K562 (cell line): ENCODE data around the gene KRT72. TPM values are rescaled to one million over a fixed set of nuclear protein-coding genes. Genes with fewer than 3 reads are reported as not detected.

Experiments
- ATAC-seq: fragments of 200-7000 bp; cut with Tn5 transposase; 3 replicates; pipeline ENCODE4 v1.9.1; 2020; ENCODE audit warnings: moderate library complexity
- BruUV-seq: library from RNA; stranded (reverse); fragments of 400-500 nt; replicated peaks from 2 replicates; lab custom pipeline; 2021; lab: Mats Ljungman, UMichigan
- CTCF ChIA-PET: fragments of 300-600 bp; formaldehyde crosslinking; extraction: SDS; loops from one replicate; lab custom pipeline; 2021; ENCODE audit warnings: low intra/inter-chr PET ratio; lab: Yijun Ruan, JAX
- POLR2A ChIA-PET: fragments of 300-600, 350-650 bp; sonication (Branson Sonifier 250); formaldehyde crosslinking; extraction: SDS; loops from one replicate; lab custom pipeline; 2021; ENCODE audit warnings: antibody characterized with exemption, inconsistent platforms; lab: Yijun Ruan, JAX
- DNase-seq, 4 experiments: peaks; one replicate each; pipeline versions ENCODE4 v3.0.0 to v3.0.0-alpha.2; 2011 to 2018; ENCODE audit warnings: low spot score in 3 of 4, mixed read lengths in 3 of 4; ENCODE audit errors: extremely low read depth in 1 of 4
- FAIRE-seq: peaks from 2 replicates; lab custom pipeline; 2011; peaks lifted over from hg19 to GRCh38; lab: Jason Lieb, UNC
- H2AFZ ChIP-seq: 2 replicates; pipeline ENCODE4 v1.6.0; 2011; ENCODE audit warnings: low read depth, low read length, control low read depth, inconsistent platforms
- H3K27ac ChIP-seq: fragments of 200-600 bp; 3 replicates; pipeline ENCODE4 v1.8.0; 2011; ENCODE audit warnings: low read depth, mild to moderate bottlenecking, control low read depth, inconsistent platforms, low read length, moderate library complexity, mixed read lengths; ENCODE audit errors: extremely low read depth
- H3K27me3 ChIP-seq, 2 experiments: fragments of 300-600 bp in 1 of 2; 2 replicates in 1 of 2; 3 replicates in 1 of 2; pipeline versions ENCODE4 v1.6.0 to v1.8.0; 2011; ENCODE audit warnings: inconsistent platforms in 2 of 2, low read length in 2 of 2, mild to moderate bottlenecking in 1 of 2, mixed read lengths in 1 of 2, moderate library complexity in 1 of 2; ENCODE audit not compliant: control insufficient read depth in 2 of 2, insufficient read depth in 2 of 2
- H3K36me3 ChIP-seq: fragments of 300-600 bp; 3 replicates; pipeline ENCODE4 v1.8.0; 2011; ENCODE audit warnings: mild to moderate bottlenecking, low read length, inconsistent platforms; ENCODE audit not compliant: control insufficient read depth, insufficient read depth
- H3K4me1 ChIP-seq, 2 experiments: fragments of 200-600 bp in 1 of 2; replicated peaks in 1 of 2; 2 replicates in 1 of 2; 3 replicates in 1 of 2; pipeline versions ENCODE4 v1.5.1 to v1.8.0; 2011; ENCODE audit warnings: inconsistent platforms in 2 of 2, low read length in 2 of 2, mild to moderate bottlenecking in 1 of 2, mixed read lengths in 1 of 2, moderate library complexity in 1 of 2; ENCODE audit not compliant: control insufficient read depth in 2 of 2, insufficient read depth in 2 of 2
- H3K4me2 ChIP-seq: 2 replicates; pipeline ENCODE4 v1.6.1; 2011; ENCODE audit warnings: low read length, control low read depth, inconsistent platforms, mixed read lengths; ENCODE audit not compliant: insufficient read depth
- H3K4me3 ChIP-seq: fragments of 200-600 bp; sonication (generic), shearing (Covaris generic); 2 replicates; pipeline ENCODE4 v1.5.1; 2016; ENCODE audit warnings: control low read depth, inconsistent platforms
- H3K79me2 ChIP-seq: fragments of 200-600 bp; 3 replicates; pipeline ENCODE4 v1.8.0; 2011; ENCODE audit warnings: low read length, inconsistent platforms; ENCODE audit not compliant: control insufficient read depth, insufficient read depth
- H3K9ac ChIP-seq, 2 experiments: 2 replicates each; pipeline versions ENCODE4 v1.6.0 to v1.6.1; 2011; ENCODE audit warnings: low read depth in 2 of 2, low read length in 2 of 2, control low read depth in 1 of 2, inconsistent platforms in 1 of 2, mild to moderate bottlenecking in 1 of 2, mixed read lengths in 1 of 2; ENCODE audit not compliant: insufficient read depth in 1 of 2
- H3K9me1 ChIP-seq: one replicate; pipeline ENCODE4 v1.6.0; 2011; ENCODE audit warnings: inconsistent platforms, mild to moderate bottlenecking, low read length, moderate library complexity; ENCODE audit not compliant: control insufficient read depth, insufficient read depth
- H3K9me3 ChIP-seq: replicated peaks from 2 replicates; pipeline ENCODE4 v1.5.1; 2011; ENCODE audit warnings: low read depth, low read length, inconsistent platforms; ENCODE audit not compliant: control insufficient read depth, insufficient read depth
- H4K20me1 ChIP-seq: replicated peaks from 2 replicates; pipeline ENCODE4 v1.6.1; 2011; ENCODE audit warnings: low read length, inconsistent platforms, mixed read lengths; ENCODE audit not compliant: control insufficient read depth, insufficient read depth
- CXXC5 ChIP-seq: fragments of 250-450 bp; sonication (Bioruptor Pico); IDR thresholded peaks from 2 replicates; pipeline ENCODE4 v1.8.0; 2022; ENCODE audit warnings: inconsistent platforms, mild to moderate bottlenecking, moderate library complexity
- DIDO1 ChIP-seq: fragments of 450-650 bp; IDR thresholded peaks from 2 replicates; pipeline ENCODE4 v1.6.1; 2016; ENCODE audit warnings: low read depth, missing biosample characterization, missing genetic modification characterization
- ETV1 ChIP-seq: fragments of 450-650 bp; conservative IDR thresholded peaks from 2 replicates; pipeline ENCODE4 v1.6.1; 2016; ENCODE audit warnings: missing genetic modification characterization, control low read depth, low read depth, missing compliant biosample characterization
- GABPB1 ChIP-seq: sonication (generic); formaldehyde crosslinking; IDR thresholded peaks from 2 replicates; pipeline ENCODE4 v1.8.0; 2022; ENCODE audit warnings: mild to moderate bottlenecking, missing genetic modification reagents
- L3MBTL2 ChIP-seq: fragments of 450-650 bp; IDR thresholded peaks from 2 replicates; pipeline ENCODE4 v1.6.1; 2016; ENCODE audit warnings: mild to moderate bottlenecking, moderate library complexity
- MYC ChIP-seq, 2 experiments: fragments of 250-450 bp in 1 of 2; sonication (Bioruptor Pico) in 1 of 2; IDR thresholded peaks; 2 replicates each; pipeline versions ENCODE4 v1.5.1 to v1.6.1; 2012 to 2021; ENCODE audit warnings: low read depth in 2 of 2, borderline replicate concordance in 1 of 2, improper control_type of control experiment in 1 of 2, low read length in 1 of 2, mild to moderate bottlenecking in 1 of 2, moderate library complexity in 1 of 2
- NR2F6 ChIP-seq: fragments of 450-650 bp; formaldehyde crosslinking; IDR thresholded peaks from 2 replicates; pipeline ENCODE4 v1.4.0; 2020; ENCODE audit warnings: mild to moderate bottlenecking
- RAD21 ChIP-seq, 2 experiments: fragments of 250-450 bp in 1 of 2; fragments of 450-650 bp in 1 of 2; sonication (Bioruptor Pico) in 1 of 2; formaldehyde crosslinking in 1 of 2; IDR thresholded peaks in 1 of 2; conservative IDR thresholded peaks in 1 of 2; 2 replicates each; pipeline versions ENCODE4 v1.4.0 to v1.8.0; 2020 to 2022; ENCODE audit warnings: mild to moderate bottlenecking in 2 of 2, moderate library complexity in 1 of 2
- ZNF224 ChIP-seq: sonication (generic); formaldehyde crosslinking; IDR thresholded peaks from 2 replicates; pipeline ENCODE4 v1.8.0; 2022; ENCODE audit warnings: mild to moderate bottlenecking, missing genetic modification reagents
- WGBS: fragments of 100-300 bp; shearing (Covaris generic); methylation state at CpG from one replicate; pipeline ENCODE4 v1.1.6; 2016; ENCODE audit warnings: low coverage, mixed read lengths; ENCODE audit not compliant: insufficient coverage; ENCODE audit errors: missing lambda C conversion rate; 5-methylcytosine and 5-hydroxymethylcytosine counted together
- in situ Hi-C: fragments of 300-500 bp; cut with MboI; formaldehyde crosslinking; loops from 4 replicates; pipeline ENCODE4 v1.15.0; 2018; ENCODE audit warnings: inconsistent platforms, mixed read lengths
- intact Hi-C: fragments of 100-400 bp; cut with micrococcal nuclease; formaldehyde crosslinking; loops from 2 replicates; pipeline ENCODE4 v1.14.2; 2022
- polyA plus RNA-seq, 8 experiments: library from polyadenylated mRNA; depleted of rRNA in 4 of 8; stranded (reverse) in 5 of 8; unstranded in 3 of 8; fragments of >200 nt; fragmentation: Nextera tagmentation in 2 of 8; fragmentation: Illumina TruSeq in 1 of 8; extraction: Ambion mirVana in 2 of 8; extraction: Trizol in 1 of 8; gene quantifications; 2 replicates each; pipeline versions ENCODE4 v1.2.1 to v1.2.3, GENCODE V29; 2011 to 2014; ENCODE audit warnings: inconsistent platforms in 1 of 8, missing spikeins in 1 of 8
- total RNA-seq, 7 experiments: library from RNA; depleted of rRNA in 6 of 7; stranded (reverse); fragments of >200 nt in 6 of 7; fragmentation: Illumina TruSeq in 2 of 7; extraction: Trizol in 2 of 7; gene quantifications; 2 replicates each; pipeline versions ENCODE4 v1.2.1 to v1.2.3, GENCODE V29; 2011 to 2021; ENCODE audit warnings: low replicate concordance in 1 of 7
- TF ChIP-seq, protein P1 (sequence below): sonication (generic); formaldehyde crosslinking; IDR thresholded peaks from 2 replicates; pipeline ENCODE4 v1.8.0; 2022; ENCODE audit warnings: mild to moderate bottlenecking, missing genetic modification reagents
- TF ChIP-seq, protein P2 (sequence below): IDR thresholded peaks from 3 replicates; pipeline ENCODE4 v1.6.1; 2011; ENCODE audit warnings: borderline replicate concordance, mild to moderate bottlenecking, moderate library complexity; ENCODE audit not compliant: insufficient read length; ENCODE audit errors: extremely low read depth

KRT72 gene
- total and polyA plus RNA-seq, 9 of the 15 experiments (the other 6 are each of a cell fraction or from before 2014, with no cell fraction given), result not detected

DNA sequence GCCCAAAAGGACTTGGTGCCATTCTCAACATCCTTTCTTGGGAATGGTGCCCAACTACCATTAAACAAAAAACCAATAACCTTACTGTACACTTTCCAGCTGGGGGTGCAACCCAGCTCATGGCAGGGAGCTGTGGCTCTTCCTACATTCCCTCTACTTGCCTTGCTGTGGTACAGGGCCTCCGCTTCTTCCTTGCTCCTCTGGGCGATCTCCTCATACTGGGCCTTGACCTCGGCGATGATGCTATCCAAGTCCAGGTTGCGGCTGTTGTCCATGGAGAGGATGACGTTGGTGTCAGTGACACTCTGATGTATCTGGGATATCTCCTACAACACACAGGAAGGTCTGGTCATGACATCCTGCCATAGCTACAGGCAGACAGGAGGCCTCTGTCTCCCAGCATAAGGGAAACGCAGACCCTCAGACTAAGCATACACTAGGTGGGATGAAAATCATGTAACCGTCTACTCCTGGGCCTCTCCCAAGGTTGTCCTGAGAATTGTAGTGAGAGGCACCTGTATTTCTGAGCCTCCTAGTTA, 46.8 kb upstream of the KRT72 start (continued):
- TF ChIP-seq ZNF224 (CRISPR knock-in tag), result no peak
- no peak for TF ChIP-seq RAD21 (CRISPR knock-in tag; conservative IDR thresholded peaks at IDR 0.05 in 1 of 2, IDR thresholded peaks at IDR 0.05 in 1 of 2)
- TF ChIP-seq, protein P1, sequence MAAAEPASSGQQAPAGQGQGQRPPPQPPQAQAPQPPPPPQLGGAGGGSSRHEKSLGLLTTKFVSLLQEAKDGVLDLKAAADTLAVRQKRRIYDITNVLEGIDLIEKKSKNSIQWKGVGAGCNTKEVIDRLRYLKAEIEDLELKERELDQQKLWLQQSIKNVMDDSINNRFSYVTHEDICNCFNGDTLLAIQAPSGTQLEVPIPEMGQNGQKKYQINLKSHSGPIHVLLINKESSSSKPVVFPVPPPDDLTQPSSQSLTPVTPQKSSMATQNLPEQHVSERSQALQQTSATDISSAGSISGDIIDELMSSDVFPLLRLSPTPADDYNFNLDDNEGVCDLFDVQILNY, result no peak
- TF ChIP-seq GABPB1, result no peak
- no peak for TF ChIP-seq NR2F6 (CRISPR knock-in tag)
- TF ChIP-seq DIDO1 (tag), result no peak
- TF ChIP-seq, all 486 proteins: peak for 0

DNA sequence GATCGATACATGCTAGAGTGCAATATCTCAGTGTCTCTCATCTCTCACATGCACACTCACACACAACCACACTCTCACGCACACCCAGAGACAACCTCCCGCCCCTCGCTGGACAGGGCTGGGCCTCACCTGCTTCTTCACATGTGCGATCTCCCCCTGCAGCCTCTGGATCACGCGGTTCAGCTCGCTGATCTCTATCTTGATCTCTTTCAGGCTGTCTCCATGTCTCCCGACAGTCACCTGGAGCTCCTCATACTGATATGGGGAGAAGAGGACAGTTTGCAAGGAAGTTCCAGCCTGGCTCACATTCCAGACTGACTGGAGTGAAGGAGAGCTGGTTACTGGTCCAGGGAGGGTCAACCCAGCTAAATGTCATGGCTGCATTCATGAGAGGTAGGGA, 46.3 kb upstream of the KRT72 start:
- ATAC-seq, result no peak
- in situ Hi-C loops, result no loop called here
- no peaks in the 10 kb centered on the region for H3K9me3 ChIP-seq
- H3K4me2 ChIP-seq, result no peak overlapping the region
- no peak for FAIRE-seq
- DNase-seq, result no peak
- H4K20me1 ChIP-seq, result no peaks in the 10 kb centered on the region
- H3K27me3 ChIP-seq, result no peaks in the 10 kb centered on the region
- POLR2A ChIA-PET, result interaction anchor here (0.6 to 1.4 kb wide), 3 partner anchors 11 to 21 kb away, joined by 3 to 5 read pairs (median 3); no protein-coding TSS in a partner anchor
- WGBS, result 47% methylated on average over 9 of the region's 9 CpGs
- H3K79me2 ChIP-seq, result no peaks in the 10 kb centered on the region
- H3K4me1 ChIP-seq, result peaks cover 26 to 34% of the 10 kb centered on the region in 2 experiments
- H3K36me3 ChIP-seq, result no peaks in the 10 kb centered on the region
- H2AFZ ChIP-seq, result no peak overlapping the region
- no TSS peak for BruUV-seq
- H3K27ac ChIP-seq, result no peak overlapping the region
- no peak overlapping the region for H3K4me3 ChIP-seq
- CTCF ChIA-PET, result no interaction called here
- intact Hi-C loops, result no loop called here
- no peak overlapping the region for H3K9ac ChIP-seq
- no peaks in the 10 kb centered on the region for H3K9me1 ChIP-seq
- 0 out of 2 replicates have a peak, but pooled peaks have one; percentile 31 for TF ChIP-seq L3MBTL2
- TF ChIP-seq MYC (IDR thresholded peaks at IDR 0.05; ENCODE audit: low read depth, low read length), result no peak
- TF ChIP-seq MYC (CRISPR knock-in tag; IDR thresholded peaks at IDR 0.05; ENCODE audit: borderline replicate concordance, low read depth), result 0 out of 2 replicates have a peak, but pooled peaks have one; percentile 35
- peak; percentile 30; the same call in 1 of the 2 replicates for TF ChIP-seq CXXC5 (CRISPR knock-in tag)
- no peak for TF ChIP-seq ETV1 (tag)
- TF ChIP-seq, protein P2, sequence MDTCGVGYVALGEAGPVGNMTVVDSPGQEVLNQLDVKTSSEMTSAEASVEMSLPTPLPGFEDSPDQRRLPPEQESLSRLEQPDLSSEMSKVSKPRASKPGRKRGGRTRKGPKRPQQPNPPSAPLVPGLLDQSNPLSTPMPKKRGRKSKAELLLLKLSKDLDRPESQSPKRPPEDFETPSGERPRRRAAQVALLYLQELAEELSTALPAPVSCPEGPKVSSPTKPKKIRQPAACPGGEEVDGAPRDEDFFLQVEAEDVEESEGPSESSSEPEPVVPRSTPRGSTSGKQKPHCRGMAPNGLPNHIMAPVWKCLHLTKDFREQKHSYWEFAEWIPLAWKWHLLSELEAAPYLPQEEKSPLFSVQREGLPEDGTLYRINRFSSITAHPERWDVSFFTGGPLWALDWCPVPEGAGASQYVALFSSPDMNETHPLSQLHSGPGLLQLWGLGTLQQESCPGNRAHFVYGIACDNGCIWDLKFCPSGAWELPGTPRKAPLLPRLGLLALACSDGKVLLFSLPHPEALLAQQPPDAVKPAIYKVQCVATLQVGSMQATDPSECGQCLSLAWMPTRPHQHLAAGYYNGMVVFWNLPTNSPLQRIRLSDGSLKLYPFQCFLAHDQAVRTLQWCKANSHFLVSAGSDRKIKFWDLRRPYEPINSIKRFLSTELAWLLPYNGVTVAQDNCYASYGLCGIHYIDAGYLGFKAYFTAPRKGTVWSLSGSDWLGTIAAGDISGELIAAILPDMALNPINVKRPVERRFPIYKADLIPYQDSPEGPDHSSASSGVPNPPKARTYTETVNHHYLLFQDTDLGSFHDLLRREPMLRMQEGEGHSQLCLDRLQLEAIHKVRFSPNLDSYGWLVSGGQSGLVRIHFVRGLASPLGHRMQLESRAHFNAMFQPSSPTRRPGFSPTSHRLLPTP, result no peak
